Articular chondrocyte of knee joint (primary cell): ENCODE data around the gene CLRN3. TPM values are rescaled to one million over a fixed set of nuclear protein-coding genes. Genes with fewer than 3 reads are reported as not detected.

Source experiments
- total RNA-seq: library from RNA; depleted of rRNA; stranded (reverse); fragments of >200 nt; gene quantifications from 2 replicates; pipeline ENCODE4 v1.2.3, GENCODE V29; 2012

CLRN3 gene, protein sequence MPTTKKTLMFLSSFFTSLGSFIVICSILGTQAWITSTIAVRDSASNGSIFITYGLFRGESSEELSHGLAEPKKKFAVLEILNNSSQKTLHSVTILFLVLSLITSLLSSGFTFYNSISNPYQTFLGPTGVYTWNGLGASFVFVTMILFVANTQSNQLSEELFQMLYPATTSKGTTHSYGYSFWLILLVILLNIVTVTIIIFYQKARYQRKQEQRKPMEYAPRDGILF
- not detected in 2 replicates for total RNA-seq

DNA sequence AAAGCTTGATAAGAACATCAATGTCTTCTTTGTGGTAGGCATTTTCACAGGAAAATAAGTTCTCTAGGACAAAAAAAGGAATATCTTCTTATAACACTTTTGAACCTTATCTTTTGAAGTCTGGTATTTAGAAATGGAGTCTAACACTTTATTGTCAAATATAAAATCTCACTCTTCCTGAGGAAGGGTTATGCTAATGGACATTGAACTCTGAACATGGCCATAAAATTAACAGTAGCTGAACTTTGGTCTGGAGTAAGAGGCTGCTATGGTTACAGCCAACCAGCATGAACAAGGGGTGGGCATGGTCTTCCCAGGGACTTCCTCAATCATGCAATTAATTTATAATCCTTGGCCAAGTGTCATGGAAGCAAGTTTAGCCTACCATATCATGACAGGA lies at the start of gene CLRN3:
Gene CLRN3, minus strand, starts transcription at position 199 of the 400 bp plus-strand sequence. Its CDS starts 157 bp downstream, at position 42.

GRCh38 chr10:127906548-127907377 lies 14.0 kb upstream of the CLRN3 start, which contains the start of gene PTPRE:
Gene PTPRE (plus strand): TSS chr10:127907103. CDS start chr10:128040882, 133,779 bp downstream.

Other genes with a start within 250 kb of the CLRN3 start
- gene FOXI2, start 155.8 kb downstream of the CLRN3 start, total RNA-seq: not detected in 2 replicates
- gene PTPRE, start 14.2 kb upstream of the CLRN3 start, total RNA-seq: 17.4 and 30.7 TPM in 2 replicates
- 17.0 and 22.9 TPM in 2 replicates for gene MKI67, start 233.5 kb upstream of the CLRN3 start, total RNA-seq